ENCODE measurements around the gene TMEM108.

DNA sequence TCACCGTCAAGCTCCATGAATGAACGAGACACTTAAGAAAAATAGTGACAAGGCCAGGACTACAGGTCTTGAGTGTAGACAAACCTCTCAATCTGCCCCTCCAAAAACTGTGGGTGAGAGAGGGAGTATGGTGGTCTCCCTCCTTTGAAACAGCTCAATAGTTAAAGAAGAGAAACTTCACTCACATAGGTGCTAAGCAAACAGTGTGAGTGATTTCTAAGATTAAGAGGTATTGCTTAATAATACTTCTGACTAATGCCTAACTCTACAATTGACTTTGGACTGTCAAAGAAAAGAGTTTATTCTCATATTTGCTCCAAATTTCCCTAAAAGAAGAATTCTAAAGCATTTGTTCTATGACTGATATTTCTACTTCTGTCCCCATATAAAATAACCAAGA is 17.0 kb upstream of the TMEM108 start:
- TF ChIP-seq, protein P1, sequence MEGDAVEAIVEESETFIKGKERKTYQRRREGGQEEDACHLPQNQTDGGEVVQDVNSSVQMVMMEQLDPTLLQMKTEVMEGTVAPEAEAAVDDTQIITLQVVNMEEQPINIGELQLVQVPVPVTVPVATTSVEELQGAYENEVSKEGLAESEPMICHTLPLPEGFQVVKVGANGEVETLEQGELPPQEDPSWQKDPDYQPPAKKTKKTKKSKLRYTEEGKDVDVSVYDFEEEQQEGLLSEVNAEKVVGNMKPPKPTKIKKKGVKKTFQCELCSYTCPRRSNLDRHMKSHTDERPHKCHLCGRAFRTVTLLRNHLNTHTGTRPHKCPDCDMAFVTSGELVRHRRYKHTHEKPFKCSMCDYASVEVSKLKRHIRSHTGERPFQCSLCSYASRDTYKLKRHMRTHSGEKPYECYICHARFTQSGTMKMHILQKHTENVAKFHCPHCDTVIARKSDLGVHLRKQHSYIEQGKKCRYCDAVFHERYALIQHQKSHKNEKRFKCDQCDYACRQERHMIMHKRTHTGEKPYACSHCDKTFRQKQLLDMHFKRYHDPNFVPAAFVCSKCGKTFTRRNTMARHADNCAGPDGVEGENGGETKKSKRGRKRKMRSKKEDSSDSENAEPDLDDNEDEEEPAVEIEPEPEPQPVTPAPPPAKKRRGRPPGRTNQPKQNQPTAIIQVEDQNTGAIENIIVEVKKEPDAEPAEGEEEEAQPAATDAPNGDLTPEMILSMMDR (IDR thresholded peaks at IDR 0.05 in 2 of 3, conservative IDR thresholded peaks at IDR 0.05 in 1 of 3; ENCODE audit: control insufficient read depth in 2 of 3, extremely low read depth in 1 of 3, insufficient read depth in 1 of 3, low read depth in 3 of 3, low read length in 3 of 3) = no peak
- TF ChIP-seq EP300 (IDR thresholded peaks at IDR 0.05; ENCODE audit: borderline replicate concordance in 1 of 2, control insufficient read depth in 1 of 2, low read depth in 2 of 2, low read length in 2 of 2) (no peak), EGR1 (IDR thresholded peaks at IDR 0.05; ENCODE audit: borderline replicate concordance in 1 of 2, low read depth in 2 of 2, low read length in 2 of 2) (no peak), NRF1 (conservative IDR thresholded peaks at IDR 0.05; ENCODE audit: low read depth, low read length) (no peak), POLR2A (IDR thresholded peaks at IDR 0.05; ENCODE audit: low read depth, low read length) (no peak), NBN (IDR thresholded peaks at IDR 0.05) (no peak), BCL11A (IDR thresholded peaks at IDR 0.05; ENCODE audit: low read depth, low read length) (no peak), BHLHE40 (IDR thresholded peaks at IDR 0.05; ENCODE audit: borderline replicate concordance in 1 of 2, low read depth in 2 of 2, low read length in 1 of 2) (no peak), CREM (IDR thresholded peaks at IDR 0.05; ENCODE audit: low read depth) (no peak), EZH2 (IDR thresholded peaks at IDR 0.05; ENCODE audit: borderline replicate concordance, control insufficient read depth, low read depth, low read length) (no peak), CHD1 (IDR thresholded peaks at IDR 0.05; ENCODE audit: low read depth, low read length) (no peak)
- TF ChIP-seq, protein P2, sequence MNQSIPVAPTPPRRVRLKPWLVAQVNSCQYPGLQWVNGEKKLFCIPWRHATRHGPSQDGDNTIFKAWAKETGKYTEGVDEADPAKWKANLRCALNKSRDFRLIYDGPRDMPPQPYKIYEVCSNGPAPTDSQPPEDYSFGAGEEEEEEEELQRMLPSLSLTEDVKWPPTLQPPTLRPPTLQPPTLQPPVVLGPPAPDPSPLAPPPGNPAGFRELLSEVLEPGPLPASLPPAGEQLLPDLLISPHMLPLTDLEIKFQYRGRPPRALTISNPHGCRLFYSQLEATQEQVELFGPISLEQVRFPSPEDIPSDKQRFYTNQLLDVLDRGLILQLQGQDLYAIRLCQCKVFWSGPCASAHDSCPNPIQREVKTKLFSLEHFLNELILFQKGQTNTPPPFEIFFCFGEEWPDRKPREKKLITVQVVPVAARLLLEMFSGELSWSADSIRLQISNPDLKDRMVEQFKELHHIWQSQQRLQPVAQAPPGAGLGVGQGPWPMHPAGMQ (IDR thresholded peaks at IDR 0.05; ENCODE audit: borderline replicate concordance) = no peak
- TF ChIP-seq, protein P3, sequence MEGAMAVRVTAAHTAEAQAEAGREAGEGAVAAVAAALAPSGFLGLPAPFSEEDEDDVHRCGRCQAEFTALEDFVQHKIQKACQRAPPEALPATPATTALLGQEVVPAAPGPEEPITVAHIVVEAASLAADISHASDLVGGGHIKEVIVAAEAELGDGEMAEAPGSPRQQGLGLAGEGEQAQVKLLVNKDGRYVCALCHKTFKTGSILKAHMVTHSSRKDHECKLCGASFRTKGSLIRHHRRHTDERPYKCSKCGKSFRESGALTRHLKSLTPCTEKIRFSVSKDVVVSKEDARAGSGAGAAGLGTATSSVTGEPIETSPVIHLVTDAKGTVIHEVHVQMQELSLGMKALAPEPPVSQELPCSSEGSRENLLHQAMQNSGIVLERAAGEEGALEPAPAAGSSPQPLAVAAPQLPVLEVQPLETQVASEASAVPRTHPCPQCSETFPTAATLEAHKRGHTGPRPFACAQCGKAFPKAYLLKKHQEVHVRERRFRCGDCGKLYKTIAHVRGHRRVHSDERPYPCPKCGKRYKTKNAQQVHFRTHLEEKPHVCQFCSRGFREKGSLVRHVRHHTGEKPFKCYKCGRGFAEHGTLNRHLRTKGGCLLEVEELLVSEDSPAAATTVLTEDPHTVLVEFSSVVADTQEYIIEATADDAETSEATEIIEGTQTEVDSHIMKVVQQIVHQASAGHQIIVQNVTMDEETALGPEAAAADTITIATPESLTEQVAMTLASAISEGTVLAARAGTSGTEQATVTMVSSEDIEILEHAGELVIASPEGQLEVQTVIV (IDR thresholded peaks at IDR 0.05; ENCODE audit: borderline replicate concordance, partially characterized antibody) = no peak
- TF ChIP-seq, protein P4, sequence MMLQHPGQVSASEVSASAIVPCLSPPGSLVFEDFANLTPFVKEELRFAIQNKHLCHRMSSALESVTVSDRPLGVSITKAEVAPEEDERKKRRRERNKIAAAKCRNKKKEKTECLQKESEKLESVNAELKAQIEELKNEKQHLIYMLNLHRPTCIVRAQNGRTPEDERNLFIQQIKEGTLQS (IDR thresholded peaks at IDR 0.05; ENCODE audit: borderline replicate concordance, extremely low read depth, low read depth, low read length) = no peak

All from GM12878 (cell line).